Activated CD4-positive, alpha-beta T cell treated with anti-CD3 and anti-CD28 coated beads, Interleukin-2, amount 50 U/mL, for 4 hours (primary cell): Measurements from ENCODE around the gene SPATA7.

ENCODE experiments used
- DNase-seq, 2 experiments: peaks; one replicate each; pipeline ENCODE4 v3.0.0-alpha.2; 2020

Gene SPATA7

GRCh38 chr14:88421286-88421685, 35.8 kb downstream of the SPATA7 start:
- no peak for DNase-seq

DNA sequence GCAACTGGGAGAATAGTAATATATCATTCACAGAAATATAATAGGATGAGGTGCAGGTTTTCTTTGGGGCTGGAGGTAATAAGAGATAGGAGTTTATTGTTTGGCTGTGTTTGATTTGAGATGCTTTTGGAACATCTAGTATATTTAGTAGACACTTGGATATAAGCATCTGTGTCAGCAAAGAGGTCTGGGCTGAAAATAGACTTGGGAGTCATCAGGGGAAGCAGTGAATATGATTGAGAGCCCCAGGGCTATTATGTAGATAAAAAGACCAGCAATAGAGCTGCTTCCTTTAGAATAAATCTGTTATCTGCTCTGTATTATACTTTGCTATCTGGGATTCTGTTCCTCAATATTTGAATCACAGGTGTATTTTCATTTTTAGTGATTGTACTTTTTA, 36.6 kb downstream of the SPATA7 start:
- DNase-seq = no peak

GRCh38 chr14:88422919-88423650, 37.6 kb downstream of the SPATA7 start:
- DNase-seq = no peak

DNA sequence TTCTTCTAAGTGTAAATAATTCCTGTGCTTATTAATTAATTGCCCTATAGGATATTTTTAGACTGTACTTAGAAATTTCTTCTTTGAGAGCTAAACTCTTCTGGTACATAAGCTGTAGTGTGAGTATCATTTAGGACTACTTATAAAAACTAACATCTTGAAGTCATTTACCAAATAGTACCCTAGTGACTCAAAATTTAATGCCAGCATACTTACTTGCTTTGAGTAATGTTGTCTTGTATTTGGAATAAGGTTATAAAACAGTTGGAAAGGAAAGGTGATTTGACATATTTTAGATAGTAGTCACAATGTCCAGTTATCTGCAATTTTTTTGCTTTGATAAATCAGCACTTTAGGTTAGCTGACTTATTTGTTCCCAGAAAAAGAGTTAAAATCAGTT, 39.1 kb downstream of the SPATA7 start:
- no peak for DNase-seq

DNA sequence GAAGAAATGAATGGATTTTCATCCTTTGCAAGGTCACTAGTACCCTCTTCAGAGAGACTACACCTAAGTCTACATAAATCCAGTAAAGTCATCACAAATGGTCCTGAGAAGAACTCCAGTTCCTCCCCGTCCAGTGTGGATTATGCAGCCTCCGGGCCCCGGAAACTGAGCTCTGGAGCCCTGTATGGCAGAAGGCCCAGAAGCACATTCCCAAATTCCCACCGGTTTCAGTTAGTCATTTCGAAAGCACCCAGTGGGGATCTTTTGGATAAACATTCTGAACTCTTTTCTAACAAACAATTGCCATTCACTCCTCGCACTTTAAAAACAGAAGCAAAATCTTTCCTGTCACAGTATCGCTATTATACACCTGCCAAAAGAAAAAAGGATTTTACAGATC, 40.8 kb downstream of the SPATA7 start:
- no peak for DNase-seq

GRCh38 chr14:88430976-88431375, 45.5 kb downstream of the SPATA7 start:
- no peak for DNase-seq

GRCh38 chr14:88437658-88438057, 52.2 kb downstream of the SPATA7 start:
- no peak for DNase-seq

DNA sequence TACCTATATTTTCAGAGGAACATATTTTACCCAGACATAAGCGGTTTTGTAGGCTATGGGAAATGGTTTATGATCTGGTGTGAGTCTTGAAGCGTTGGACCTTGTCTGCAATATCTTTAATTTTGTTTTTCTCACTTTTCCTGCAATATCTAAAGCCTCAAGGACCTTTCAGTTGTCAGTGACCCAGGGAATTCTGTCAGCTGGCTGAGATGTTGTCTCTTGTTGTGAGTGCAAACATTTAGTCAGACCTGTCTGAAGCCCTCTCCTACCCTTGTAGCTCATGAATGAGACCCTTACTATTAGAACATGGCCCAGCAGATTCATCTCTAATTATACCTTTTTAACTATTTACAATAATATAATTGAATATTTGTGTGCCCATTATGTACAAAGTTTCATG, 53.6 kb downstream of the SPATA7 start:
- DNase-seq = no peak

DNA sequence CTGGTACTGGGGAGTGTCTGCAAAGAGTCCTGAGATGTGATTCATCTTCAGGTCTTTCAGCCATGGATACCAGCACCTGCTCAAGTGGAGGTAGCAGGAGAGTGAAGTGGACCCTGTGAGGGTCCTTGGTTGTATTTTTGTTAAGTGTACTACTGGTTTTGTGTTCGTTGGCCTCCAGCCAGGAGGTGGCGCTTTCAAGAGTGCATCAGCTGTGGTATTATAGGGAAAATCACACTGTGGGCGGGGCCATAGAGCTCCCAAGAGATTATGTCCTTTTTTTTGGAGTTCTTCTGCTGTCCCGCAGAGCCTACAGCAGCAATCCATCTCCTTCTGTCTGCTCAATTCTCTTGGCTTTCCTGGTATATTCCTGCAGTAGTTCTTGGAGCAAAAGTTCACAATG, 66.8 kb downstream of the SPATA7 start:
- DNase-seq = no peak

GRCh38 chr14:88454886-88455285, 69.4 kb downstream of the SPATA7 start:
- DNase-seq = no peak

DNA sequence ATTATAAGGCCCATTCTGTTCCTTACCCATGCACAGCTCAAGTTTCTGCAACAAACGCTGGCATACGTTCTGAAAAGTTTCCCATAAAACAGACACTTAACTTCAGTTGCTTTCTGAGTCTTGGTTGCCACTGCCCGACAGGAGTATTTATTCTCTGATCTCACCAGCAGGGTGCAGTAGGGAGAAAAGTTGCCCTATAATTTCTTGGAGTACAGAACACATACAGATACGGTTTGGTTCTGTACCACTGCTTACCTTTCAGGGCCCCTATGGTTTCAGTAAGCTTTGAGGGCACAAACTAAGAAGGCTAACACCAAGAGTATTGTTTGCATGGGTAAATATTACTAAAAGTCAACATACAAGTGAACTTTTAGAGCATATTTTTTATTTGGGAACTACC, 77.9 kb downstream of the SPATA7 start:
- DNase-seq = no peak

- DNase-seq = no peak
These were observed 82.9 kb downstream of the SPATA7 start for GRCh38 chr14:88468406-88468805.

- DNase-seq = no peak
These were observed 85.3 kb downstream of the SPATA7 start for GRCh38 chr14:88470542-88471440.

DNA sequence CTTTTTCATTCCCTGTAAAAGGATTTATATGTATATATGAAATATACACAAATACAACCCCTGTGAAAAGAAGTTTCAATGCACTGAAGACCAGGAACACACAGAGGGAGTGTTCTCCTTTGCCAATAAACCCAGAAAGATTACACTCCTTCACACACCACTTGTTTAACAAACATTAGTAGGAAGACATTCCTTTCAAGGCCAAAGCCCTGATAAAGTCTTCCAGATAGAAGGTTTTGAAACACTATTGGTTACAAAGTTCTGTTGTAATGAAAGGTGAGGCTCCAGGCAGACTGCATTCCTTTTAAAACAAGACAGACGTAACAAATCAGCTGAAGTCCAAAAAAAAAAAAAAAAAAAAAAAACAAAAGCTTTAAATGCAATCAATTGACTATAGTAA, 88.3 kb downstream of the SPATA7 start:
- no peak for DNase-seq

DNA sequence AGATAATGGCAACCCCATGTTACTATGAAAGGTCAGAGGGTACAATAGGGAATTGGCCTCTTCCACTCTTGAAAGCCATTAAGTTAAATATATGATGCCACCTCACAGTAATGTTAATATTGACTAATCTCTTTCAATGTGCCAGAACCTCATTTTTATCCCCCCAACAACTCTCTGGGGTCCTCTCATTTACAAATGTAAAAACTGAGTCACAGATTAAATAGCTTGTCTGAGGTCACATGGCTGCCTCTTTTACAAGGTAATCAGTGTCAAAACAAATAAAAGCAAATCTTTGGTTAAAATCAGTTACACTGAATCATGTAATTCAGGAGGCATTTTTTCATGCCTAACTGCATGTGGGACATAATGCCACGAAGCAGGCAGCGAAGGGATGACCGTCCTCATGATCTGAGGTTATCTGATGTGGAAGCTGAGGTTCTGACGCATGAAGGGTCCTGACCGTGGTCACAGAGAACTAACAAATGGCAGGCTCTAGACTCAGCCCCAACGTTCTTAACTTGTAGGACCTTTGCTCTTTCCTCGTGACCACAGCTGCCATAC, 90.8 kb downstream of the SPATA7 start:
- DNase-seq = no peak

DNA sequence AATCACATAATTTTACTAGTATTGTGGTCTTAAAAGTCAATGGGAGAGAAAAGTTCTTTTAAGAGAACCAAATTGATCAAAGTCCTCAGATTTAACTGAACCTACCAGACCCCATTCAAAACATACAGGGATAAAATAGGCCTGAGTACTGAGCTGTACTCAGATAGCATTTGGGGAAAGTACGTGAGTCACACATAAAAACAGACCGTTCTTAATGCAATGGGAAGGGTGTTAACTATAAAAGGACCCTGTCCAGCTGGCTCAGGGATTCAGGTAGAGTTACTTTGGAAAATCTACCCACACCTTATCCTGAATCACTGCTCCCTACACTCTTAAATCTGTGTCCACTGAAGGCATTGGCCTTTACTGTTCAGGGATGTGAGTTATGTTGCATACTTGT, 91.4 kb downstream of the SPATA7 start:
- DNase-seq = no peak

DNA sequence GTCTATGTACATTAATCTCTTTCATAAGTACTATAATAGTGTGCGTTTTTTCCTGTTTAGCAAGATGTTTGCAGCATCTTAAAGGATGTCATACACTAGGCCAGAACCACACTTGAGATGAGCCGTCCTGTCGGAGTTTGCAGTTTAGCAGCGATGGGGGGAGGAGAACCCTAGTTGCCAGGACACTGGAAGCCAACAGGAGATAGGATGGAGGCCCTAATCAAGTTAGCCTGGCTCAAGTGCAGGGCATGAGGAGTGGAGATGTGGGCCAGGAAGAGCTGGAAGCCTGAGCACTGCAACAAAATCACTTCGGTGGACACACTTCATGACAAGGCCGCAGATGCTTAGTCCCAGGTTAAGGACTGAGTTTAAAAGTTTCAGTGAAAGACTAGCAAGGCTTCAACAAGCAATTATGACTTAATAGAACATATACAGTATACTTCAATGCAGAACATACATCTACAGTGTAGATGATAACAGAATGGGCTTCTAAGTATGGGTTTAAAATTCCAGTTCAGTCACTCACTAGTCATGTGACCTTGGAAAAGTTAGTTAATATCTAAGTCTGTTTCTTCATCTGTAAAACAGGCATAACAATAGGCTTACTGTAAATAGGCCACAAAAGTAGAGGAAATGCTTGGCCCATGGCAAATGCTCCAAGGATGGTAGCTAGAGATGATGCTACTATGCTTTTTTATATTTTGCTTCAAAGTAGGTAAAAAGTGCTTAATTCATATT, 92.2 kb downstream of the SPATA7 start:
- no peak for DNase-seq

GRCh38 chr14:88478931-88479330, 93.5 kb downstream of the SPATA7 start:
- DNase-seq = no peak

DNA sequence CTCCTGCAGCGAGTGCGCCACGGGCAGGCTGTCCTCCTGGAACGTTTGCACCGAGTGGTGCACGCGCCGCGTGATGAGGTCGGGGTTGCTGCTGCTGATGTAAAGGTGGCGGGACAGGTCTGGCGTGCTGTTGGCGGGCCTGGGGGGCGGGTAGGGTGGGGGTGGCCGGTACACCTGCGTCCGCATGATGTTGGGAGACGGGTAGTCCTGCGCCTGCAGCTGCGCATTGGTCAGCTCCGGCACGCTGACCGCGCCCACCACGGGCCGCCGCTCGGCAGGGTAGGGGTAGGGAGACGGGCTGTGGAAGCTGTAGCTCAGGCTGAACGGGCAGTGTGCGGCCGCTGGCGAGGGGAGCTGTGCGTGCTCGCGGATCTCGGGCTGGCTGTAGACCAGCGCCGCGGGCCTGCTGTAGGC, 94.1 kb downstream of the SPATA7 start:
- DNase-seq = no peak

DNA sequence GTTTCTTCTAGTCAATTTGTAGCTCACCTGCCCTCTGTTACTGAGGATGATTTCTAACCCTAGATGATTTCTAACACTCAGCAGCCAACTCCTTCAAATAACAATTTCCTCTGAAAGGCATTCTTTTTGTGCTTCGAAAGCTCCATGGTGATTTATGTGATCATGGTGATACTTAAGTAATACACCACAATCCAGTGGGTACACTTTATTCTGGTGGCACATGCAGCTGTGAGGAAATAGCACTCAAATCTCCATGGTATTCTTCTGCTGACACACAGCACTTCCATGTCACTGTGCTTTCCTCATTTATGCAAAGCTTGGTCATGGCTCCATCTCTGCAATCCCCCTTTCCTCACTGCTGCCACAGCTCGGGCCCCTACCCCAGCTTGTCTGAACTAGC, 95.6 kb downstream of the SPATA7 start:
- DNase-seq = no peak

DNA sequence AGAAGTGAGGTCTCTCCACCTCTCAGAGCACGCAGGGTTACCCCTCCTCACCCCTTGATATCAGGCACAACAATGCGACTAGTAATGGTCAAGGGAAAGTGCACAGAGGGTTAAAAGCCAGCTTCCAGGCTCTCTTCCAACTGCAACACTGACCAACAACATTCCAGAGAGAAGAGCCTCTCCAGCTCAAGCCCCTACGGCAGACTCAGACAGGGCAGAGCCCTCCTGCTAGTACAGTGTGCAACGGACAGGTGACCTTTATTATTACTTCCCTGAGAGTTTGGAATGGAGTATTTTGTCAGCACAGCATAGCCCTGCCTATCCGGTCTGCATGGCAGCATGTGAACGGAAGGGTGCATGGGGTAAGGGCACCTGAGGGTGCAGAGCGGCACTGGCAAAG, 96.3 kb downstream of the SPATA7 start:
- no peak for DNase-seq

DNA sequence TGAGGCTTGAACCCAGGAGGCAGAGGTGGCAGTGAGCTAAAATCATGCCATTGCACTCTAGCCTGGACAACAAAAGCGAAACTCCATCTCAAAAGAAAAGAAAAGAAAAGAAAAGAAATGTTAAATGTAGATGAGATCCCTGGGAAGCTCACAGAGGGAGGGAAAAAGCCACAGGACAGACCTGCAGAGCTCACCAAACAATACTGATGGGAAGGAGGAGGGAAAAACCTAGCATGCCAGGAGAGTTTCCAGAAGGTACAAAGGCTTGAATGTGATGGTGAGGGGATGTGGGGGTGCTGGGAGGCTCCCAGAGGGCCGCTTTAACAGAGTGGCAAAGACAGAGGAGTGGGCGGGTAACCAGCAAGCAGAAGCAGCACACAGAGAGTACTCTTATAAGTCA, 97.1 kb downstream of the SPATA7 start:
- DNase-seq = no peak
